IMR-90 (cell line): Measurements from ENCODE around the gene FOXK2. TPM values are rescaled to one million over a fixed set of nuclear protein-coding genes. Genes with fewer than 3 reads are reported as not detected.

Experiments used
- ATAC-seq: fragments of 200-7000 bp; cut with Tn5 transposase; 2 replicates; pipeline ENCODE4 v1.9.1; 2020; ENCODE audit warnings: low read depth, mild to moderate bottlenecking, moderate library complexity
- BruUV-seq: library from RNA; stranded (reverse); fragments of 400-500 nt; replicated peaks from 2 replicates; lab custom pipeline; 2021; lab: Mats Ljungman, UMichigan
- CTCF ChIA-PET: fragments of 300-600 bp; formaldehyde crosslinking; extraction: SDS; loops from one replicate; lab custom pipeline; 2021; ENCODE audit warnings: antibody characterized with exemption; lab: Yijun Ruan, JAX
- POLR2A ChIA-PET: fragments of 300-600 bp; sonication (Branson Sonifier 250); formaldehyde crosslinking; loops from one replicate; lab custom pipeline; 2022; ENCODE audit warnings: antibody characterized with exemption; ENCODE audit not compliant: unreplicated experiment; lab: Charles Lee
- DNase-seq: peaks from one replicate; pipeline ENCODE4 v3.0.0; 2013
- H2AFZ ChIP-seq: replicated peaks from 2 replicates; pipeline ENCODE3; 2013; ENCODE audit warnings: low read length, mild to moderate bottlenecking; ENCODE audit not compliant: poor library complexity
- H2AK5ac ChIP-seq: 2 replicates; pipeline ENCODE4 v1.6.1; 2013; ENCODE audit warnings: low read depth, low read length, inconsistent platforms
- H2AK9ac ChIP-seq: replicated peaks from 2 replicates; pipeline ENCODE3; 2013; ENCODE audit warnings: mild to moderate bottlenecking, low read depth, low read length, moderate library complexity; ENCODE audit not compliant: poor library complexity
- H2BK120ac ChIP-seq: 2 replicates; pipeline ENCODE4 v1.6.1; 2013; ENCODE audit warnings: low read depth, low read length, inconsistent platforms
- H2BK15ac ChIP-seq: 3 replicates; pipeline ENCODE4 v1.6.1; 2013; ENCODE audit warnings: low read depth, low read length, inconsistent platforms
- H2BK20ac ChIP-seq: 2 replicates; pipeline ENCODE4 v1.6.1; 2013; ENCODE audit warnings: low read depth, mild to moderate bottlenecking, inconsistent platforms, low read length, moderate library complexity
- H2BK5ac ChIP-seq: 2 replicates; pipeline ENCODE4 v1.6.1; 2013; ENCODE audit warnings: mild to moderate bottlenecking, low read depth, low read length, inconsistent platforms; ENCODE audit not compliant: poor library complexity, severe bottlenecking
- H3K14ac ChIP-seq: replicated peaks from 2 replicates; pipeline ENCODE4 v1.6.1; 2013; ENCODE audit warnings: low read depth, low read length, inconsistent platforms
- H3K18ac ChIP-seq: 2 replicates; pipeline ENCODE4 v1.6.1; 2013; ENCODE audit warnings: low read depth, low read length, control low read depth
- H3K23ac ChIP-seq: 2 replicates; pipeline ENCODE4 v1.6.1; 2013; ENCODE audit warnings: low read depth, low read length, inconsistent platforms
- H3K27ac ChIP-seq: 2 replicates; pipeline ENCODE4 v1.5.1; 2013; ENCODE audit warnings: mild to moderate bottlenecking, control low read depth, low read length; ENCODE audit not compliant: insufficient read depth
- H3K27me3 ChIP-seq: 2 replicates; pipeline ENCODE4 v1.6.1; 2013; ENCODE audit warnings: low read length; ENCODE audit not compliant: control insufficient read depth, insufficient read depth
- H3K36me3 ChIP-seq: 2 replicates; pipeline ENCODE4 v1.6.1; 2013; ENCODE audit warnings: low read length, mixed read lengths; ENCODE audit not compliant: control insufficient read depth, insufficient read depth
- H3K4ac ChIP-seq: 2 replicates; pipeline ENCODE4 v1.6.1; 2013; ENCODE audit warnings: low read depth, low read length, inconsistent platforms
- H3K4me1 ChIP-seq: 2 replicates; pipeline ENCODE4 v1.6.1; 2013; ENCODE audit warnings: low read length, mixed read lengths; ENCODE audit not compliant: control insufficient read depth, insufficient read depth
- H3K4me2 ChIP-seq: 2 replicates; pipeline ENCODE4 v1.6.1; 2013; ENCODE audit warnings: low read depth, mild to moderate bottlenecking, control low read depth, low read length, moderate library complexity
- H3K4me3 ChIP-seq: 2 replicates; pipeline ENCODE4 v1.5.1; 2013; ENCODE audit warnings: low read depth, mild to moderate bottlenecking, control low read depth, low read length, moderate library complexity; ENCODE audit not compliant: insufficient read depth
- H3K56ac ChIP-seq: 2 replicates; pipeline ENCODE4 v1.6.1; 2013; ENCODE audit warnings: low read length, inconsistent platforms; ENCODE audit not compliant: insufficient read depth; ENCODE audit errors: extremely low read depth
- H3K79me1 ChIP-seq, 2 experiments: 2 replicates each; pipeline ENCODE4 v1.6.1; 2013; ENCODE audit warnings: low read length in 2 of 2, inconsistent platforms in 1 of 2, low read depth in 1 of 2
- H3K9ac ChIP-seq: 2 replicates; pipeline ENCODE4 v1.6.1; 2013; ENCODE audit warnings: low read depth, low read length, control low read depth
- H3K9me1 ChIP-seq: 2 replicates; pipeline ENCODE4 v1.6.1; 2013; ENCODE audit warnings: low read length, inconsistent platforms; ENCODE audit not compliant: insufficient read depth
- H3K9me3 ChIP-seq: 2 replicates; pipeline ENCODE4 v1.6.1; 2013; ENCODE audit warnings: low read length; ENCODE audit not compliant: control insufficient read depth, insufficient read depth
- H4K20me1 ChIP-seq: 2 replicates; pipeline ENCODE4 v1.6.1; 2013; ENCODE audit warnings: low read length, inconsistent platforms; ENCODE audit not compliant: insufficient read depth
- H4K5ac ChIP-seq: 2 replicates; pipeline ENCODE4 v1.6.1; 2013; ENCODE audit warnings: mild to moderate bottlenecking, low read depth, low read length, control low read depth
- H4K8ac ChIP-seq, 2 experiments: 2 replicates each; pipeline ENCODE4 v1.6.1; 2013; ENCODE audit warnings: low read depth in 2 of 2, low read length in 2 of 2, control low read depth in 1 of 2, inconsistent platforms in 1 of 2
- H4K91ac ChIP-seq: 2 replicates; pipeline ENCODE4 v1.6.1; 2013; ENCODE audit warnings: low read depth, low read length, inconsistent platforms; ENCODE audit not compliant: insufficient read depth
- CTCF ChIP-seq: conservative IDR thresholded peaks from 2 replicates; pipeline ENCODE4 v1.5.1; 2012; ENCODE audit warnings: mild to moderate bottlenecking, low read depth, low read length, improper control_type of control experiment
- ELK1 ChIP-seq: fragments of 150-350 bp; IDR thresholded peaks from 2 replicates; pipeline ENCODE4 v1.6.1; 2016; ENCODE audit warnings: low read depth, mild to moderate bottlenecking, low read length, moderate library complexity, borderline replicate concordance
- RAD21 ChIP-seq: IDR thresholded peaks from 2 replicates; pipeline ENCODE4 v1.6.1; 2012; ENCODE audit warnings: low read length, improper control_type of control experiment
- RCOR1 ChIP-seq: IDR thresholded peaks from 2 replicates; pipeline ENCODE4 v1.6.1; 2012; ENCODE audit warnings: mild to moderate bottlenecking, low read length, improper control_type of control experiment; ENCODE audit not compliant: insufficient replicate concordance
- RFX5 ChIP-seq: IDR thresholded peaks from 2 replicates; pipeline ENCODE4 v1.8.0; 2012; ENCODE audit warnings: low read depth, mild to moderate bottlenecking, low read length, moderate library complexity
- SMC3 ChIP-seq: fragments of 150-350 bp; IDR thresholded peaks from 2 replicates; pipeline ENCODE4 v1.6.1; 2016; ENCODE audit warnings: low read depth, mild to moderate bottlenecking, antibody characterized with exemption, low read length, moderate library complexity
- WGBS, 2 experiments: methylation state at CpG; one replicate each; pipeline versions ENCODE4 v1.1.5 to v1.1.7; 2013; ENCODE audit warnings: missing lambda C conversion rate in 2 of 2; ENCODE audit not compliant: insufficient read length in 1 of 2; ENCODE audit errors: extremely low coverage in 2 of 2; 5-methylcytosine and 5-hydroxymethylcytosine counted together
- dilution Hi-C: fragments of 300-500 bp; cut with HindIII; formaldehyde crosslinking; loops from one replicate; pipeline ENCODE4 v1.14.3; 2018; ENCODE audit warnings: low sequenced_read_pairs; ENCODE audit not compliant: unreplicated experiment
- in situ Hi-C: fragments of 300-500 bp; cut with MboI; formaldehyde crosslinking; loops from 3 replicates; pipeline ENCODE4 v1.14.3; 2019; ENCODE audit warnings: low sequenced_read_pairs, inconsistent platforms, mixed read lengths
- intact Hi-C: fragments of 100-400 bp; cut with micrococcal nuclease; formaldehyde crosslinking; loops from 2 replicates; pipeline ENCODE4 v1.10.0; 2022
- polyA plus RNA-seq, 3 experiments: library from polyadenylated mRNA; depleted of rRNA; stranded (reverse); fragments of >200 nt; gene quantifications; 2 replicates each; pipeline ENCODE4 v1.2.3, GENCODE V29; 2012; ENCODE audit warnings: low replicate concordance in 1 of 3
- total RNA-seq: library from RNA; depleted of rRNA; stranded (reverse); fragments of >200 nt; gene quantifications from 2 replicates; pipeline ENCODE4 v1.2.3, GENCODE V29; 2012

FOXK2 gene
- total and polyA plus RNA-seq, 2 of the 4 experiments (the other 2 are of a cell fraction) = 12.5 to 20.0 TPM

GRCh38 chr17:82551779-82552457 is 32.4 kb downstream of the FOXK2 start:
- no peak overlapping the region for H2BK15ac ChIP-seq
- H2AFZ ChIP-seq = no peak overlapping the region
- CTCF ChIA-PET = no interaction called here
- no peak overlapping the region for H3K14ac ChIP-seq
- no peak overlapping the region for H3K4me3 ChIP-seq
- peaks cover 24 to 76% of the 10 kb centered on the region in 2 experiments for H3K79me1 ChIP-seq
- no peak overlapping the region for H4K91ac ChIP-seq
- ATAC-seq = peak; percentile 93
- POLR2A ChIA-PET = no interaction called here
- no peak overlapping the region for H4K8ac ChIP-seq
- H3K56ac ChIP-seq = no peak overlapping the region
- no peak overlapping the region for H2BK20ac ChIP-seq
- peak; percentile 70 for DNase-seq
- H2AK5ac ChIP-seq = peak overlapping the region; percentile 20; the same call in 1 of the 2 replicates
- no peak overlapping the region for H3K9ac ChIP-seq
- peaks cover 87% of the 10 kb centered on the region for H4K20me1 ChIP-seq
- no peak overlapping the region for H3K18ac ChIP-seq
- TF ChIP-seq SMC3 (peak; percentile 76), RFX5 (no peak), ELK1 (no peak), CTCF (peak; percentile 84), RAD21 (peak; percentile 86), RCOR1 (peak; percentile 72)
- intact Hi-C loops (loop anchor here (1.0 to 5.0 kb wide), 3 partner anchors 60 to 200 kb away; partner anchors contain the start of gene NARF), dilution Hi-C loops (no loop called here), in situ Hi-C loops (loop anchor here (10.0 kb wide), 1 partner anchor 197 kb away; the partner anchor contains the start of gene TEX19)
- no peak overlapping the region for H3K23ac ChIP-seq
- H4K5ac ChIP-seq = no peak overlapping the region
- peak overlapping the region; percentile 17 for H2AK9ac ChIP-seq
- H3K4me2 ChIP-seq = no peak overlapping the region
- BruUV-seq = no TSS peak
- WGBS, 2 experiments = 88% methylated on average over 5 of the region's 13 CpGs; no CpG with 5 or more reads in 1 of the 2 experiments
- H3K4me1 ChIP-seq = peaks cover 4% of the 10 kb centered on the region
- no peaks in the 10 kb centered on the region for H3K27me3 ChIP-seq
- no peak overlapping the region for H2BK120ac ChIP-seq
- no peak overlapping the region for H2BK5ac ChIP-seq
- H3K27ac ChIP-seq = no peak overlapping the region
- peaks cover 10% of the 10 kb centered on the region for H3K9me1 ChIP-seq
- no peaks in the 10 kb centered on the region for H3K9me3 ChIP-seq
- H3K36me3 ChIP-seq = peaks cover 1% of the 10 kb centered on the region; the same call in 1 of the 2 replicates
- H3K4ac ChIP-seq = no peak overlapping the region
